ENCODE results near the gene FAM111B.
"Not testable (repeated sequence)": the region's sequence is repeated elsewhere in the genome, so short reads cannot be mapped to it uniquely, and the experiment has no call there.

The FAM111B gene

GRCh38 chr11:59106363-59107336, at the start of gene FAM111B:
FAM111B (plus strand) TSS chr11:59107237; CDS start chr11:59109626, 2,389 bp downstream.
- peak; percentile 93 for DNase-seq (ENCODE audit: low read depth)

- peak; percentile 90 for DNase-seq (ENCODE audit: low read depth)
Observed at GRCh38 chr11:59058120-59059033, 48.7 kb upstream of the FAM111B start.

- peak; percentile 7 for DNase-seq (ENCODE audit: low read depth)
Observed at GRCh38 chr11:59060096-59060495, 46.9 kb upstream of the FAM111B start.

- DNase-seq (ENCODE audit: low read depth): no peak
Observed at GRCh38 chr11:59062602-59063529, 44.2 kb upstream of the FAM111B start.

- not testable (repeated sequence) for DNase-seq (ENCODE audit: low read depth)
Observed at GRCh38 chr11:59063996-59064727, 42.9 kb upstream of the FAM111B start.

GRCh38 chr11:59069087-59069486, 38.0 kb upstream of the FAM111B start:
- peak; percentile 13 for DNase-seq (ENCODE audit: low read depth)

- no peak for DNase-seq (ENCODE audit: low read depth)
Observed at GRCh38 chr11:59076876-59077571, 30.0 kb upstream of the FAM111B start.

GRCh38 chr11:59078435-59078834, 28.6 kb upstream of the FAM111B start:
- no peak for DNase-seq (ENCODE audit: low read depth)

- no peak for DNase-seq (ENCODE audit: low read depth)
Observed at GRCh38 chr11:59079086-59079485, 28.0 kb upstream of the FAM111B start.

- DNase-seq (ENCODE audit: low read depth): peak; percentile 6
Observed at GRCh38 chr11:59080421-59080820, 26.6 kb upstream of the FAM111B start.

- DNase-seq (ENCODE audit: low read depth): not testable (repeated sequence)
Observed at GRCh38 chr11:59081430-59082020, 25.5 kb upstream of the FAM111B start.

GRCh38 chr11:59086007-59086406, 21.0 kb upstream of the FAM111B start, which contains the start of gene GLYATL1B:
GLYATL1B (plus strand) TSS chr11:59086307; CDS start chr11:59086307, 0 bp downstream.
- not testable (repeated sequence) for DNase-seq (ENCODE audit: low read depth)

- no peak for DNase-seq (ENCODE audit: low read depth)
Observed at GRCh38 chr11:59088162-59088561, 18.9 kb upstream of the FAM111B start.

GRCh38 chr11:59093576-59093975, 13.5 kb upstream of the FAM111B start:
- not testable (repeated sequence) for DNase-seq (ENCODE audit: low read depth)

- DNase-seq (ENCODE audit: low read depth): not testable (repeated sequence)
Observed at GRCh38 chr11:59095225-59095624, 11.8 kb upstream of the FAM111B start.

- not testable (repeated sequence) for DNase-seq (ENCODE audit: low read depth)
Observed at GRCh38 chr11:59095972-59096575, 11.0 kb upstream of the FAM111B start.

- DNase-seq (ENCODE audit: low read depth): peak; percentile 69
Observed at GRCh38 chr11:59097113-59097708, 9.8 kb upstream of the FAM111B start.

GRCh38 chr11:59097938-59098337, 9.1 kb upstream of the FAM111B start:
- not testable (repeated sequence) for DNase-seq (ENCODE audit: low read depth)
